NCI-H446 (cell line): ENCODE results near the gene NIN.

Experiments used
- DNase-seq, 2 experiments: peaks; one replicate each; lab custom pipeline; 2025; lab: John Stamatoyannopoulos, UW

The NIN gene, protein sequence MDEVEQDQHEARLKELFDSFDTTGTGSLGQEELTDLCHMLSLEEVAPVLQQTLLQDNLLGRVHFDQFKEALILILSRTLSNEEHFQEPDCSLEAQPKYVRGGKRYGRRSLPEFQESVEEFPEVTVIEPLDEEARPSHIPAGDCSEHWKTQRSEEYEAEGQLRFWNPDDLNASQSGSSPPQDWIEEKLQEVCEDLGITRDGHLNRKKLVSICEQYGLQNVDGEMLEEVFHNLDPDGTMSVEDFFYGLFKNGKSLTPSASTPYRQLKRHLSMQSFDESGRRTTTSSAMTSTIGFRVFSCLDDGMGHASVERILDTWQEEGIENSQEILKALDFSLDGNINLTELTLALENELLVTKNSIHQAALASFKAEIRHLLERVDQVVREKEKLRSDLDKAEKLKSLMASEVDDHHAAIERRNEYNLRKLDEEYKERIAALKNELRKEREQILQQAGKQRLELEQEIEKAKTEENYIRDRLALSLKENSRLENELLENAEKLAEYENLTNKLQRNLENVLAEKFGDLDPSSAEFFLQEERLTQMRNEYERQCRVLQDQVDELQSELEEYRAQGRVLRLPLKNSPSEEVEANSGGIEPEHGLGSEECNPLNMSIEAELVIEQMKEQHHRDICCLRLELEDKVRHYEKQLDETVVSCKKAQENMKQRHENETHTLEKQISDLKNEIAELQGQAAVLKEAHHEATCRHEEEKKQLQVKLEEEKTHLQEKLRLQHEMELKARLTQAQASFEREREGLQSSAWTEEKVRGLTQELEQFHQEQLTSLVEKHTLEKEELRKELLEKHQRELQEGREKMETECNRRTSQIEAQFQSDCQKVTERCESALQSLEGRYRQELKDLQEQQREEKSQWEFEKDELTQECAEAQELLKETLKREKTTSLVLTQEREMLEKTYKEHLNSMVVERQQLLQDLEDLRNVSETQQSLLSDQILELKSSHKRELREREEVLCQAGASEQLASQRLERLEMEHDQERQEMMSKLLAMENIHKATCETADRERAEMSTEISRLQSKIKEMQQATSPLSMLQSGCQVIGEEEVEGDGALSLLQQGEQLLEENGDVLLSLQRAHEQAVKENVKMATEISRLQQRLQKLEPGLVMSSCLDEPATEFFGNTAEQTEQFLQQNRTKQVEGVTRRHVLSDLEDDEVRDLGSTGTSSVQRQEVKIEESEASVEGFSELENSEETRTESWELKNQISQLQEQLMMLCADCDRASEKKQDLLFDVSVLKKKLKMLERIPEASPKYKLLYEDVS (N-terminal part only)

DNA sequence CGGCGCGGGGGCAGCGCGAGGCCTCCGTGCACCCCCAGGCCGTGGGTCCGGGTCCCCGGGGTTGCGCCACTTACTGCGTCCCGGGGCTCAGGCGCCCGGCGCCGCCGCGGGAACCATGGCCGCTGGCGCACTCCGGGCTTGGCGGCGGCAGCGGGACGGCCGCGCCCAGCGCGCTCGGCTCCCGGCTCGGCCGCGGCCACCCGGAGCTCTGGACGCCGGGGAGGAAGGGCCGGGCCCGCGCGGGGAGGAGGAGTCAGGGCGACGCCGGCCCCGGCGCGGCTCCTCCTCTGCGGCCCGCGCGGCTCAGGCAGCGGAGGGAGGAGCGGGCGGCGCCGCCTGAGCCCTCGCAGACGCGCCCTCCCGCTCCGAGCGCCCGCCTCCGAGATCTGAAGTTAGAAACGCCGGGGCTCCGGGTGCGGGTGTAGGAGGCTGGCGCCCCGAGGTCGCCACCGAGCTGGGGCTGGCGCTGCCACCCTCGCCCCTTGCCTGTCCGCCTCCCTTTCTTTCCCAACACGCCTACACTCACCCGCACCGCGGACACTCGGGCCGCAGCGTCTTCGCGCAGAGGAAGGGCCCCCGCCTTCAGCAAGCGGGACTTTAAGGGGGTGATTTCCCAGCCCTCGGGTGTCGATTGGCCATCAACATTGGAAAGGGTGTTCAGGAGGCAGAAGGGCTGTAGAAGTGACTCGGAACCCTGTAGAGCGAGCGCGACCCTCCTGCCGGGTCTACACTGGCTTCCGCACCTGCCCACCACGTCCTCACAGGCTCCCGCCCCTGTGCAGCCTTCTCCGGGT, at the start of gene NIN:
NIN (minus strand) TSS at position 231 of the 794 bp plus-strand sequence. CDS start 9,106 bp downstream, outside the sequence.
- DNase-seq: peak; percentile 49 to 88

DNA sequence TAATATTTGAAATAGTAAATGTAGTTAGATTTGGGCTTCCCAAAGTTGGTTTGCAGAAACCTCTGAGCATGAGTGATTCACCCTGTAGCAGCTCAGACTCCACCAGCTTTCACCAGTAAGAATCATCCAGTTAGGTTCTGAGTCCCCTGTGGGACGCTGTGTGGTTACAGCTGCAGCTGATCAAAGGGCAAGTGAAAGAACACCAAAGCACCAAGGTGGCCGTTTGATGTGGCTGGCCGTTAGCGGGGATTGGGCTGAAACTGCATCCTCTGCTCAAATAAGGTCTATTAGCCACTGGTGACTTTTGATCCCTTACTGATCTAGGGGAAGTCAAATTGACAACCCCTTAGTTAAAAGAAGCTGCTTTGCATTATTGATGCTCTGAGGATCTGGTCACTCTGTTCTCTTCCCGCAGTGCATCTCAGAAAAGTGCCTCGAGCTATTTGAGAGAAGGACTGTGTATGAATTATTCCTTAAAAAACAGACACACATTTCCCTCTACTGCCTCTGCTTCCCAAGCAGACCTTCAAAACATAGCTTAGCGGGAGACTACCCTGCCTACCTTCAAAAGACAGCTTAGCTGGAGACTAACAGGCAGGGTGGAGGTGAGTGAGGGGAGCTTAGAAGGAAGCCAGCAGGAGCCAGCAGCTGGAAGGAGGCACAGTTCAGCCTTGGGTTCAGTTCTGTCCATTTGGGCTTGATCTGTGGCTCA, 44.6 kb upstream of the NIN start:
- DNase-seq: no peak

DNA sequence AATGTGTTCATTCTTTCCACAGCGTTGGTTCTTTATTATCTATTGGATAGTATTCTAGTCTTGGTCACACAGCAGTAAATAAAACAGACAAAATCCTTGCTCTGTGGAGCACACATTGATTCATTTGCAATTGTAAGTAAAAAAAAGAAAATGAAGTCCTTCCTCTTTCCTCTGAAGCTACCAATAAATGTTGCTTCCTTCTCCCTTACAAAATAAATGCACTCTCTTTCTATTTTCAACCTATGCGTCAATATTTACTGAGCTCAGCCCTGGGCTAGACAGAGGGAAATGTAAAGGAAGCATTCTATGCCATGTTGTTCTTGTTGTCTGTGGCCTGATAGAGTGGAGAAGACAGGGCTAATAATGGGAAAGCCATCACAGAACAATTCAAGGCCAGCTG, 43.8 kb upstream of the NIN start:
- DNase-seq: no peak

DNA sequence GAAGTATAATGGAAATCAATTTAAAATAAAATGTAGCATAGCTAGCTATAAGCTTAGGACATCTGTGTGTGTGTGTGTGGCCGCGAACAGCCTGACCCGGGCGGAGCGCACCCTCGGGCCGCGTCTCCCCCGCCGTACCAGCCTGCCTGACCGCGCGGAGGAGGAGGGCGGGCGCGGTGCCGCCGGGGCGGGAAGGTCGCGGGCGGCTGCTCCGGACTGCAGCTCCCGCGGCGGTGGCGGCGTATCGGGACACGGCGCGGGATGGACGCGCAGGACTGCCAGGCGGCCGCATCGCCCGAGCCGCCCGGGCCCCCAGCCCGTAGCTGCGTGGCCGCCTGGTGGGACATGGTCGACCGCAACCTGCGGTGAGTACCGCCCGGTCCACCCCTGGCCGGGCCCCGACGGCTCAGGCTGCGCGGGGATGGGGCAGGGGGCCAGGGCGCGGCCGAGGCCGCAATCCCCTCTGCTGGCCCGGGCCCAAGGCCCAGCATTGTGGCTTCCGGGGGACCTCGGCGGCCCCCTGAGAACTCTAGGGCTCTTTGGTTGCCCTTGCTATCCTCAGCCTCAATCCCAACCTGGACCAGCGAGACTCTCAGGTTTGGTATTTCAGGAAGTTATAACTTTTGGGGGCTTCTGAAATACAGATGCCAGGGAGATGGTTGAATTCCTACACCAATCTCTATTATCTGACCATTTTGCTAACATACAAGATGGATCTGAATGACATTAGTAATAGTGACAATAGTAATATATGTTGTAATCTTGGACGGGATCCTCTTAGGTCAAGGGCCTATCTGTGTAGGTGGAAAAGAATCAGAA, 41.2 kb upstream of the NIN start, which contains the start of gene ABHD12B:
ABHD12B (plus strand) TSS at position 140 of the 819 bp plus-strand sequence; CDS start at position 262, 122 bp downstream.
- DNase-seq: no peak

DNA sequence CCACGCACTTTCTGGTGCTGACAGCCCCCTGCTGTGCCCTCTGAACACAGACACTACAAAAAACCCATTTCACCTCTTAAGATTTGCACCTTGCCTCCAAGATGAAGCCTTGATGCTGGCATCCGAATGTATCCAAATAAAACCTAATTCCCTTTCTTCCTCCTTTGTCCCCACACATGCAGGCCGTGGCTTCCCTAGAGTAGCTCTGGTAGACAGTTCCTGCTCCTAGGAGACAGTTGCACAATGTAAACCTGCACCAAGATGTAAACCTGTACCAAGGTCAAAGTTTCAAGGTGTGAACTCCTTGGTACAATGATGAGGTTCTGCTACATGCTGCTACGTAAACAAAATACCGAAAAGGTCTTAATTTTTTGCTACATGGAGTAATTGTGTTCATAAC, 40.3 kb upstream of the NIN start:
- DNase-seq: no peak

DNA sequence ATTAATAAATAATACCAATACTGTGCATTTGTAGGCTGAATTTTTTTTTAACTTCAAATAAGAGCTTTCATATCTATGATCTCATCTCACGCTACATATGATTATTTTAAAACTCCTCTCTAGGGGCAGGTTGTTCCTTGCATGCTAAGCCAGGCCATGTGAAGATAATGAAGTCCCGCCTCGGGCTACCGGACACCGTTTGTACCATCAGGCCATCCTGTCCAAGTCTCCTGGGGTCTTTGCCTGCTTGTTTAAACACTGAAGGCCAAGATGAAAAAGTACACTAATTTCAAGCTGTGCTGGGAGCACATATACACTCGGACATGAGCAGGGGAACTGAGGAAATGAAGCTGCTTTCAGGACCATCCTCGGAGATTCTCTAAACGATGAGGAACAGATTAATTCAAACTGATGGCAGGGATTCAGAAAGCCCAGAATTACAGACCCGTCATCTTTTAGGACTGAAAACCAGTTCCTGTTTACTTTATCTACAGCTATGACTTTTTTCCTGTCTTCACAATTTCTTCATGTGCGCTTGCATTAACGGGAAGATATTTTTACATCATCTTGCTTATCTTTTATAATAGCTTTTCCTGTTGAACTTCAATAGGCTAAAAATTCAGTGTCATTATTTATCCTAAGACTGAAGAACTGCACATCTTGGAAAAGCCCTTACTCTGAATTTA, 34.6 kb upstream of the NIN start:
- no peak for DNase-seq

DNA sequence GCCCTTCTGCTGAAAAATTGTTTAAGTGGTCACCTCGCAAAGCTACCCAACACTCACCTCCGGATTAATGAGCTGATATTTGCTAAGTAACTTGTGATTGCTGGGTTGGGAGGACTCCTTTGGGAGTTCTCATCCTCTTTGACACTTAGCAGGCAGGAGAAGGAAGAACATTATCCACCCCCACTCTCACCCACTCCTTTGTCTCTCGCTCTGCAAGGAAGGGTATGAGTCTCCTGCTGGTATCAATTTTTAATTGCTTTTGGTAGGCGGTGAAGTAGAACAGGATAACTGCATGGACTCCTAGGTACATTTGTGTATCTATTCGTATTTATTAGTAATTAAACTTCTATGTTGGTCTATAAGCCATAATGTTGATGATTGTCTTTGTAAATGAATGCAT, 34.0 kb upstream of the NIN start:
- no peak for DNase-seq

DNA sequence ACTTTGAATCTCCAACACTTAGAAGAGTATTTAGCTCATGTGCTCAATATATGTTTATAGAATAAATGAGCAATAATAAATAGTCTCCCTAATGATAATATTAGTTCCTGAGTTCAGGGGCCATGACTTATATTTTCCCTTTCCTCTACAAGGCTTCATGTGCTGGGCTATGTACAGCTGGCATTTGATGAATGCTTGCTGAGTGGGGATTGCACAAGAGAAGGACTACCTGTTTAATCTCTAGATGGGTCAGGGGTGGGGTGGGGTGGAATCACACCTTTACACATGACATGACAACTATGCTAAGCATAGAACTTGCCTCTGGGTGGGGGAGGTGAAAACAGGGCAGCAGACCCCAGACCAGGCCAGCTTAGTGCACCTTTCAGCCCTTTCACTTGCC, 33.3 kb upstream of the NIN start:
- no peak for DNase-seq

DNA sequence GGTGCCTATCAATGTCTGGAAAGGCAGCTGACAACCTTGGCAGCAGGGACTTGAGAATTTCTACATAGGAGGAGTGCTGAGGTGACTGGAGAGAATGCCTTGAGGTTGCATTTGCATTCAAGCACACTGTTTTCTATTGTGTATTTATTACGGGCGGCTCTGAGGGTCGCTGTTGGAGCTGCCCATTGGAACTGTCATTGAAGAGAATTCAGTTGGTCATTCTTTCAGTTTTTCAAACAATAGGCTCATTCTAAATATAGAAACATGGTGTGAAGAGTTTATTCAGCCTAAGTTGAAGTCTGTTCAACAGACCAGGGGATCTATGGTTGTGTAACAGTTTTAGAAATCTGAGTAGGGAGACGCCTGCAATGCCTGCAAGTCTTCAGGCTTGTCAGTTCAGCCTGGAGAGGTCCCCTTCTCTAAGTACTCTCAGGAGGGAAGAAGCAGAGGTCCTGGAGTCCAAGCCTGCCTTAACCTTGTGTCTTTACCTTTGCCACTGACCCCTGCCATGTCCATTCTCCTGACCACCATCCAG, 31.1 kb upstream of the NIN start:
- DNase-seq: no peak

DNA sequence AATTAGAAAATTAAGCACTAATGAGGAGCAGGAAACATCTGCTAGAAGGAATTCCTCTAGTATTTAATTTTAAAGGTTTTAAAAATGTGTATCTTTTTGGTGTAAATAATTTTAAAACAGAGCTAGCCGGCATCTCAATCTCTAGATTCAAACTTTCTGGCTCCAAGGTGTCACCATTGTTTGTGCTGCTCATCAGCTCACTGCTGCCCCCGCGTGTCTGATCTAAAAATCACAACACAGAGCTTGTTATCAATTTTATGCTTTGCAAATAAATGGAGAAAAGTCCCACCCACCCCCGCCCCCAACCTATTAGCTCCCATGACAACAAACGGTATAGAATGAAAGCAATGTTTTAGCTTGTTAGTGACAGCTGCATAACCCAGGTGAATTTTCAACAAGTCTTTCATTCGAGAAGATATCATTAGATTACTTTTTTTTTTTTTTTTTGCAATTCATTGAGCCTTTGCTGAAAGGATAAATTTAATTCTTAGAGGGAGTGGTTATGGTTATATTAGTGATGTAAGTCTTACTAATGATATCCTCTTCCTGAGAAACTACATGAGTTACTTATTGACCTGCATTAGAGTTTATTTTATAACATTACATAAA, 29.6 kb upstream of the NIN start:
- peak; percentile 64 to 88 for DNase-seq

DNA sequence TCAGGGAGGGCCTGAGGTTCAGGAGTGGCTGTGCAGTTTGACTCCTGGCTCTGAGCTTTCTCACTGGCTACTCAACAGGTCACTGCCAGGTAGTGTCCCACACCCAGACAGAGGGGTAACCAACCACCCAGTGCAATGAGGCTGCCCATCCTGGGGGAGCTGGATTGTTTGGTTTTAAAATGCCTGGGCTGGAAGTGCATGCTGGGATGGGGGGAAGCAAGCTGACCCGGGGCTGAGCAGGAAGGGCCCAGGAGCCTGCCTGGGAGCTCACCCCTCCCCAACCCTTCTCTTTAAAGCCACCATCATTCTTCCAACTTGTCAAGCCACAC, 28.3 kb upstream of the NIN start:
- no peak for DNase-seq

DNA sequence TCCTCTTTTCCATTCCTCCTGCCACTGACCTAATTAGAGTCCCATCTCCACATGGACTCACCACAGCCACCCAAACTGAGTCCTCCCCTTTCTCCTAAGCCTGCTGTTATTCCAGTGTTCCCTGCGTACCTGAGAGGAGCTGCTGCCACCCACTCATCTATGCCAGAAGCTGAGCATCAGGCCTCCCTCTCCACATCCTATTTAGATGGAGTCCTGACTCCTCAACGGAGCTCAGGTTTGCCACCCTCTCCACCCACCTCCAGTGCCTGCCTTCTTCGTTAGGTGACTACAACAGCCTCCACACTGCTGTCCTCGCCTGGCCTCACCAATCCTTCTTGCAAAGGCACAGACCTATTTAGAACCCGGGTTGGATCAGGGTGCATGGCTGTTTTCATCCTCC, 25.7 kb upstream of the NIN start:
- DNase-seq: no peak

DNA sequence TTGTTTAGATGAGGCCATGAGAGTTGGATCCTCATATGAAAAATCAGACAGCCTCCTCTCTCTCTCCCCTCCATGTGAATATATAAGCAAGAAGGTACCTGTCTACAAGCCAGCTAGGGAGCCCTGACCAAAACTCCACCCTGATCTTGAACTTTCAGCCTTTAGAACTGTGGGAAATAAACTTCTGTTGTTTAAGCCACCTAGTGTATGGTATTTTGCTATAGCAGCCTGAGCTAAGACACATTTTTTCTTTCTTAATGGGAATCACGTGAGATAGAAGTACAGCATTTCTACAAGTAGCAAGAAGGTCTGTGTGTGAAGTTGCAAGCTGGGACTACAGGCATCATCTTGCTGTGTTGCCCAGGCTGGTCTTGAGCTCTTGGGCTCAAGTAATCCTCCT, 24.6 kb upstream of the NIN start:
- no peak for DNase-seq

DNA sequence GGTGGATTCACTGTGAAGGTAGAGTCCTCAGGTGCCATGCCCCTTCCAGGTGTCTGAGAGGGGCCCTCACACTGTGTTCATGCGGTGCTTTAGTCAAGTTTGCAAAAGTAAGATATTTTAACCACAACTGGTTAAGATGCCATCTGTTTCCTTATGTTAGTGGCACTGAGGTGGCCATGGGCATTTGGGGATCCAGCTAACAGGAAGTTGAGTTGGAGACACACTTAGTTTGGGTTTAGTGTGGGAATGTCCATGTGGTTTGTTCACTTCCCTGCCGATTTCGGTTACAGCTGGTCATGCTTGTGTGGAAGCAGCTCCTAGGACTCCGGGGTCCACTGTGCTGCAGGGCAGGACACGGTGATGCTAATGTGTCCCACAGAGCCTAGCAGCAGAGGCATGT, 23.6 kb upstream of the NIN start:
- no peak for DNase-seq

DNA sequence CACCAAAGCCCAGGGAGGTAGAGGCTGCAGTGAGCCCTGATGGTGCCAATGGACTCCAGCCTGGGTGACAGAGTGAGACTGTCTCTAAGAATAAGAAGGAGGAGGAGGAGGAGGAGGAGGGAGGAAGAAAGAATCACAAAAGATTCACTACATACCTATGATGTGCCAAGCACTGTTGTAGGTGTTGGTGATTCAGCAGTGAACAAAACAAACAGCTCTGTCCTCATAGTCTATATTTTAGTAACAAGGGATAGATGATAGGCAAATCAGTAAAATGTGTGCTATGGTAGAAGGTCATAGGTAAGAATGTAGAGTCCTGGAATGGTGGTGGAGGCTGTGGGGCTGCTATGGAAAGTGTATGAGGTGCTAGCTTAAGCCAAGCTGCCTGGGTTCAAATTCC, 22.9 kb upstream of the NIN start:
- DNase-seq: no peak

DNA sequence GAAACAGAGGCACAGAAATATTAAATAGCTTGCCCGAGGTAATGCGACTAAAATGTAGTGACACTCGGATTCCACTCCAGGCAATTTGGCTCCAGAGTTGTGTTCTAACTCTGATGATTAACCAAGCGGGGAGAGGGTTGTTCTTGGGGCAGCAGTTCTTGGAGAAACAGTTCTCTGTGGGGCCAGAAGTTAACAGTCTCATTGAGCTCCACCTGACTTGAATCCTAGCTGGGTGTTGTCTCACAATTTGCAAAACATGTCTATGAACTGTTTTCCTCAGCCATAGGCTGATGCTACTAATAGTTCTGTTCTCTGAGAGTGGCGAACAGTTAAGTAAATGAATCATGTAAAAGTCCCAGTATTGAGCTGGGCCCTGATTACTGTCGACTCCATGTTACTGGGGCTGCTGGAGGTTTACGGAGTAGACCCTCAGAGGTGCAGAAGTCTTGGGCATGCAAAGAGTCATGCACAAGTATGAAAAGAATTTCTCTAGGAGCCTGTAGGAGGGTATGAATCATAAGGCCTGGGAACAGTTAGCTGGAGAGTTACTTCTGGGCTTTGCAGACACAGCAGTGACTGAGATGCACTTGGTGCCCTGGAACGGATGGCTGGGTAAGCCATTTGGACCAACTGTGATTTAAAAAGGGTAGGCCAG, 15.4 kb upstream of the NIN start:
- DNase-seq: no peak

DNA sequence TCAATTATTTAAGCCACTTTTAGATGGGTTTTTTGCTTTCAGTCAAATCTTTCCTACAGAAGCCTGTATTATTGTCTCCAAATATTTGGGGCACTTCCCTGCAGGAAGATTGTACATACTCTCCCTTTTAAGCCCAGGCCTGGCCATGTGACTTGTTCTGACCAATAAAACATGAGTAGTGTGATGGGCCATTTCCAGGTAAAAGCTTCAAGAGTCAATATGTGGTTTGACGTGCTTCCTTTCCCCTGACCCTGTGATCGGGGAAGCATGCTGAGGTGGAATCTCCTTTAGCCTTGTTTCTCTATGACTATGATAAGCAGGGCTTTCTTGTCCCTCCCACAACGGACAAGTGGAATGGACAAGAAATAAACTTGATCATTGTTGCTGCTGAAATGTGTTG, 14.2 kb upstream of the NIN start:
- no peak for DNase-seq

DNA sequence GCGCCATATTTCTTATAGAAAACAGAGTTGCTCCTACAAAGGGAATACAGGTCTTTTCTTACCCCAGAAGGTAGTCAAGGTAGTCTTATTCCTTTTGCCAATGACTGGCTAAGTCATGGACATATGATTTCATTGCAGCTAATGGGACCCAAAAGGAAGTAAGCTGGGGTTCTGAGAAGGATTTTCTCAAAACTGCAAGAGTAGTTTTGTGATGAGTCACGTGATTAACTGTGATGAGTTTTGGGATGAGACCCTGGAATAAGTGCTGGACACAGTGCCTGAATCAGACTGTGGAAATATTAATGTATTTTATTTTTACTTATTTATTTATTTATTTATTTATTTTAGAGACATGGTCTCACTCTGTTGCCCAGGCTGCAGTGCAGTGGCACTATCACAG, 13.4 kb upstream of the NIN start:
- DNase-seq: no peak
